AG08395 (cell line): ENCODE results near the gene HNF4A.

ENCODE experiments used
- DNase-seq: peaks from one replicate; pipeline ENCODE4 v3.0.0; 2012; ENCODE audit warnings: mixed read lengths, low spot score

The HNF4A gene

DNA sequence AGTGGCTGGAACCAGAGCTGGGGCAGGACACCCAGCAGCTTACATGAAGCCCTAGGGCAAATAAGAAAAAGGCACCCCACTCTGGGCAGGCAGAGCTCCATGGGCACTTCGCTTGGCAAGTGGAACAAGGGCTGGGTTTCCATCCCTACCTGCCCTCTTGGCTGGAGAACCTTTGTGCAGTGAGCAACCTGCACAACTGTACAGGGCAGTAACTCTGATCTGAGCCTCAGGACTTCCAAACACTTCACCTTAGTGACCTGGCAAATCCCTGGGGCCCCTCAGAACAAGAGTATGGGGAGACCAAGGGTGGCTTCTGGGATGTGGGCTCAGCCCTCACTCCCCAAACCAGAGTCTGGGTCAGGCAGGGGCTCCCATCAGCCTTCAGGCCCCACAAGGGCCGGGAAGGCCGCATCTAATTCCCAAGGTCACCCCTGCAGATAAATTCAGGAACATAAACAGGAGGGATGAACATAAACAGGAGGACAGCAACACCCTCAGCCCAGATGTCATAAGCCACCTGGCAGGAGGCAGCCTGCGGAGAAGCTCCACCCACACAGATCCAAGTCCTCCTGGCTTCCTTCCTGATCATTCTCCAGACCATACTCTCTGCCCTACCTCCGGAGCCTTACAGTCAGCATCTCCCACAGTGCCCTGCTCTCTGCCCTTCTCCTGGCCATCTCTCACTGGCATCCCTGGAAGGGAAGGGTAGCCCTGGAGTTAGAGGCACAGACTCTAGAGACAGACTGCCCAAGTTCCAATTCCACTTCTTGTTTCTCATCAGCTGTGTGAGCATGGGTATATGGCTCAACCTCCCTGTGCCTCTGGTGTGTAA lies 37.5 kb downstream of the HNF4A start:
- DNase-seq = no peak

DNA sequence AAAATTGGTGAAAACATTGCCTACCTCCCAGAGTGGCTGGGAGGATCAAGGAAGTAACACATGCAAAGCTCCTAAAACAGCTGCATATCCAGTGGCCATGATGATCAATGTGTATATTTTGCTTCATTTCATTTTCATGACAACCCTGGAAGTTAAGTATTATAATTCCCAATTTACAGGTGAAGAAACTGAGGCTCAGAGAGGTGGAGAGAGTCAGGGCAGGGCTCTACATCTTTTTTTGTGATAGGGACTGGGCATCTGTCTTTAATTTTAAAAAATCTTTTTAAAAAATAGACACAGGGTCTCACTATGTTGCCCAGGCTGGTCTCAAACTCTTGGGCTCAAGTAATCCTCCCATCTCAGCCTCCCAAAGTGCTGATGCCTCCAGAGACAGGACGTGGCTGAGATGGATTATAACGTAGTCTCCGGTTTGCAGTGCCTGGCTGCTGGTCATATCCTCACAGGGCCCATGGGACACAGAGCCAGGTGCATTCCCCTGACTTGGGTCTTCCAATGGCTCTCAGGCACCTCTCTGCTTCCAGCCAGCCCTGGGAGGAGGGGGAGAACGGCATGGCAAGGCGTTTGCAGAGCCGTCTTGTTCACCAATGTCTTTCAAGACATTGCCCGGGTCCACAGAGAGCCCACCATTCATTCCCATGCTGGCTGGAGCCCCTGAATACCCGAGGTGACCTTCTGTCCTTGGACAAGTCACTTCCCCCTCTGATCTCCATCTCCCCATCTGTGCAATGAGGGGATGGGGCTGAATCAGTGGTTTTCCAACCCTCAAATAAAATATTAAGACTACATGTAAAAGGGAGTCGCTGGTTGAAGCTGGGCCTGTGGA lies 38.3 kb downstream of the HNF4A start:
- no peak for DNase-seq

DNA sequence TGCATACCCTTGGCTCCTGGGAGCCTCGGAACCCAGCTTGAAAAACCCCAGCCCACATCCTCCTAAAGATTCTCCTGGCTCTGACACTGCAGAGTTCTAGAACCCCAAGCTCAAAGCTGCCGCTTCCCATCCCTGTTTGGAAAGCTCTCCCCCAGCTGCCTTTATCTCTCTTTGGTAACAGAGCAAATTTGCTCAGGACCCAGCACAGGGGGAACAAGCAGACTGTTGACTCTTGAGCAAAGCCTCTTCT lies 38.9 kb downstream of the HNF4A start:
- no peak for DNase-seq

DNA sequence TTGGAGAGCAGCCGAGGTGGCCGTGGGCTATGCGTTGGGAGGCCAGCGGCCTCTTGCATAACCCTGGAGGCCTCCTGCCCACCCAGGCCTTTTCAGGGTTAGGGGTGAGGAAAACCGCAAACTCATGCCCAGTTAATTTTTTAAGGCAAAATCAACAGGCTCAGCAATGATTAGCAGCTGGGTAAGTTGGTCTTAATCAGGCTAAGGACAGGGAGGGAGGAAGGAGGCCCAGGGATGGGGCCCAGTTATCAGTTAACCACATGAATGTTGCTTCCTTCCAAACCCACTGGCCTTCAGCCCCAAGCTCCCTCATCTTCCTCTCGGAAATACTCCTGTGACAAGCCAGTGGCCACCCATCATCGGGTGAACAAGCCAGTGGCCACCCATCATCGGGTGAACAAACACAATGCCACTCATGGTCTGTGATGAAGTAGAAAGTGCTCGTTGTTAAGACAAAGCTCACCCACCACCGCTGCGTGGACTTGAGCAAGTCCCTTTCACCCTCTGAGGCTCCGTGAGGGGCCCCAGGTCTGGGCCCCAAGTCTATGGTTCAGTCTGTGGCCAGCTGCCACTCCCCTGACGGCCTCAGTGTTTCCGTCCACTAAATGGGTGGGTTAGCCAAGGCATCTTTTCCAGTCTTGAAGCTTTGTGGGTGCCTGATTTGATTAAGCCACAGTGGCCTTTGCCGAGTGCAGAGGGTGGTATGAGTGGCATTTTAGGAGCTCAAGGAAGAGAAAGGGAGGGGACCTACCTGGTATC lies 39.4 kb downstream of the HNF4A start:
- no peak for DNase-seq

DNA sequence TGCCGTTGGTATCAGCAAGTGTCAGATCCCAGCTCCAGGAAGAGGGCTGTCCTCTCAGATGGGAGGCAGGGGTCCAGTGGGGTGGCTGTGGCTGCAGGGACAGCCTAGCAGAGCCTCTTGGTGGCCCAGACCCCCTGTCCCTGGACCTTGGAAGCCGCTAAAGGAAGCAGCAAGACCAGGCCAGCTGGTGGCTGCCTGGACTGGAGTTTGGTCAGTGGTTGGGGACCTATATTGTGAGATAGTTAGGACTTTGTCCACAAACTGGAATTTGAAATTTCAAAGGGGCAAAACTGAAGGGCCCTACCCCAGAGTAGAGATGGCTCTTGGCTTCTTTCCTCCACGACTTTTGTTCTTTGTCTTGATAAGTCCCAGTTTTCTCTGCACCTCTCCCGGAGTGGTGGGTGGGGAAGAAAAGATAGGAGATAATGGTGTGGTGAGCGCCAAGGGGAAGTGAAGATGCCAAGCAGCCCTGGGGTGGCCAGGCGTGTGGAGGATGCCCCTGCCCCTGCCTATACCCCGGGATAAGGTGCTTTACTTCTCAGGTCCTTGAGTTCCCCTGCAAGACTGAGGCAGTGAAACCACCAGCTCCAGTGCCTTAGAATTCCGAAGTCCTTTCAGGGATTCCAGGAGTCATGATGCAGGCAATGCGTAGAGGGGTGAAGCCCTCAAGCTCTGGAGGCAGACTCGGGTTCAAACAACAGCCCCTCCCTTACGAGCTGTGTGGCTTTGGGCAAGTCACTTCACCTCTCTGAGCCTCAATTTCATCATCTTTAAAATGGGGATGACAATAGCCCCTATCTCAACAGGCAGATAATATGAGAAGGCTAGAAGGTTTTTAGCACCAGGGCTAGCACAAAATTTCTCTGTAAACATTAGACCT lies 40.2 kb downstream of the HNF4A start:
- DNase-seq = no peak

DNA sequence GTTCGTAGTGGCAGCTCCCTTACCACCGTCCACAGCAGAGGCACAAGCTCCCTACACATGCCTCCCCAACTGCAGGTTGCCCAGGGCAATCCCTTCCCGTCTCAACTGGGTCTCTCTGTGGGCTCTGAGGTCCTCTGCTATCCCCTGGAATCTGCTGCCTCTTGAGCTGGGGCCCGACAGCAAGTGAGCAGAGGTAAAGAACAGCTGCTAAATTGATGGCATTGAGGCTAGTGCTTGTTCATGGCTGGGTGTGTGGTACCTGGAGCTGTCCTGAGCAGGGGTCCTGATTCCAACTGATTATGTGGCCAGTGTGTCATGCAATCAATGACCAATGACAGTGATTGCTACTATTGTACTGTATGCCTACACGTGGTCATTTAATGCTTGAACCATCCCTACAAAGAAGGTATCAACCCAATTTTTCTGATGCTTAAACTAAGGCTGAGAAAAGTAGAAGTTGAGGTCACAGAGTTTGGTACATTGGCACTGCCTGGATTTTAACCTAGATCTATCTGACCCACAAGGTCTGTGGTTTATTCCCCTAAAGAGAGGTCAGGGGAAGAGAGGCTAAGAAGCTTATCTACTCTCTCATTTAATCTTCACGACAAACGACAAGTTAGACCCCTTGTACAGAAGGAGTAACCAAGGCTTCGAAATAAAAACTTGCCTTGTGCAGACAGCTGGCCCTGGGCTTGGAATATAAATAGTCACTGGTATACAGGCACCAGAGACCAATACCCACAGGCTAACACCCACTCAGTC lies 41.1 kb downstream of the HNF4A start:
- no peak for DNase-seq

DNA sequence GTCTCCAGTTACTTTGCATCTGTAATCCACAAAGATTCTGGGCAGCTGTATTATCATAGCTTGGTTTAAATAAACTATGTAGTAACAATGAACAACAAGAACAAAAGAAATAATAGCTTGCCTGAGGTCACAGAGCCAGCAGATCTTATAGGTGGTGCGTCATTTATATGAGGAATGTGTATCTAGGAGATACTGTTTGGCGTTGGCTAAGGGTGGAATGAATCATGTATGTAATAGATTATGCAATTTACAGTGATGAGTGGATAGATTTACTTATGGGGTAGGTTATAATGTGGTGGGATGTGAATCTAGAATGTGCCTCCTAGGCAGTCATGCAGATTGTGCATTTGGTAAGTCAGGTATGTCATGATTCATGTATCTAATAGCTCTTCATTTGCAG lies 42.8 kb downstream of the HNF4A start:
- no peak for DNase-seq

DNA sequence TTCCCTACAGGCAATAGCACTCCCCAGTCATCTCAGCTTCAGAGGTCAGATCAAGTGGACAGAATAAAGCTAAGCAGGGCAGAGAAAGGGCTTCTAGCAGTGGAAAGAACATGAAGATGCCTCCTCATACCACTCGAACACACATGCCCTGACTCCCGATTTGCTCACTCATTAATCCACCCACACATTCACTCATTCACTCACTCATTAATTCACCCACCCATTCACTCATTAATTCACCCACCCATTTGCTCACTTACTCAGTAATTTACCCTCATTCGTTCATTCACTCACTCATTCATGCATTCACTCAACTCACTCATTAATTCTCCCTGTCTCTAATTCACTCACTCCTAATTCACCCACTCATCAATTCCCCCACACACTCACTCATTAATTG lies 43.9 kb downstream of the HNF4A start:
- no peak for DNase-seq

DNA sequence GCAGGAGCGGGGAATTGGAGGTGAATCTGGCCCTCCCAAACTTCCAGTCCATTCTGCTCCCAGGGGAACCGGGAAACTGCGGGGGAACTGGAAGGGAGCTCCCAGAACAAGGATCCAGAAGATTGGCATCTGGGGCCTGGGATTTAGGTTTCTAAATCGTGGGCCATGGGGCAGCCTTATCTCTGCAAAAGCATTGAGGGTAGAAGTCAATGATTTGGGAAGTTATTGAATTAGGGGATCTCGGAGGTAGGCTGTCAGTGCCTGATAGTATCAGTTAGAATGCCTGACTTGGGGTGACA lies 45.1 kb downstream of the HNF4A start:
- DNase-seq = no peak

DNA sequence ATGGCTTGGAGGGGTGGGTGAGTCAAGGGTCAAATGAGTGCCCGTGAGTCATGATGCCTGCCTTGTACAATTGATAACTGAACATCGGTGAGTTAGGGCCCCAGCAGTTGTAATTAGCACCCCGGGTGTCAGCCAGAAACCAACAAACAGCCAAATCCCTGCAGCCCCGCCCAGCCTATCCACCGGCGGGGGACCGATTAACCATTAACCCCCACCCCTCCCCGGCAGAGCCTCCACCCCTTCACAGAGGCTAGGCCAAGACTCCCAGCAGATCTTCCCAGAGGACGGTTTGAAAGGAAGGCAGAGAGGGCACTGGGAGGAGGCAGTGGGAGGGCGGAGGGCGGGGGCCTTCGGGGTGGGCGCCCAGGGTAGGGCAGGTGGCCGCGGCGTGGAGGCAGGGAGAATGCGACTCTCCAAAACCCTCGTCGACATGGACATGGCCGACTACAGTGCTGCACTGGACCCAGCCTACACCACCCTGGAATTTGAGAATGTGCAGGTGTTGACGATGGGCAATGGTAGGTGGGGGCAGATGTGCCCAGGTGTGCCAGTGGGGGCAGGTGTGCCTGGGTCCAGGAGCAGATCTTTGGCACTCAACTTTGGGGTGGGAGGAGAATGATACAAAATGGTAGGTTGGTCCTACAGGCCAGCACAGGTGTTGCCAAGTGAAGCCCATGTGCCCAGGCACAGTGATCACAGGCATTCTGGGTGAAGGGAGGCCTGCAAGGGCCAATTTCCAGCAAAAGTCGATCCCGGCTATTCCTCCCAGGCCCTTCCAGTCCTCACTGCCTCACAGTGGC lies 45.7 kb downstream of the HNF4A start:
- DNase-seq = no peak

DNA sequence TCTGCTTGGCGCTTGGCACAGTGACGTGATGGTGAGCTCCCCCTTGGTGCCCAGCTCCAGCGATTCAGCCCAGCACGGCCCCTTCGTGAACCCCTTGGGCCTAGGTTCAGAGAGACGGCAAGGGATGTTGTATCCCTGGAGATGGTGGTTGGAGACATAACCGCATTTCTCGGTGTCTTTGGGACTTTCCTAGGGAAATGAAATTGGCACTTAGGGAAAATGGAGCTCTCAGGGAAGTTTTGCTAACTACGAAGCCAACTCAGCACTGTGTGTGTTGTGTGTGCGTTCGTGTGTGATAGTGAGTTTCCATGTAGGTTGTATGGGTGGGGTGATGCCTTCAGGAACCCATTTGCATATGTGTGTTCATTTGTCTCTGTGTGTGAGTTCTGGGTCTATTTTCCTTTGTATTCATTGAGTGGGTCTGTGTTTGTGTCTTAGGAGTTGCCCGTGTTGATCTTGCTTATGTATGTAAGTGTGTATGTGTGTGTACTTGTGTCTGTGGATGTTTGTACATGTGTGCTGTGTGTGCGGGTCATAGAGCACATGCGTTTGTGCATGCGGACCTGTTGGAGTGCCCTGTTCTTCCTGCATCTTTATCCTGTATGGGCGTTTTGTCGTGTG lies 46.4 kb downstream of the HNF4A start:
- DNase-seq = no peak

DNA sequence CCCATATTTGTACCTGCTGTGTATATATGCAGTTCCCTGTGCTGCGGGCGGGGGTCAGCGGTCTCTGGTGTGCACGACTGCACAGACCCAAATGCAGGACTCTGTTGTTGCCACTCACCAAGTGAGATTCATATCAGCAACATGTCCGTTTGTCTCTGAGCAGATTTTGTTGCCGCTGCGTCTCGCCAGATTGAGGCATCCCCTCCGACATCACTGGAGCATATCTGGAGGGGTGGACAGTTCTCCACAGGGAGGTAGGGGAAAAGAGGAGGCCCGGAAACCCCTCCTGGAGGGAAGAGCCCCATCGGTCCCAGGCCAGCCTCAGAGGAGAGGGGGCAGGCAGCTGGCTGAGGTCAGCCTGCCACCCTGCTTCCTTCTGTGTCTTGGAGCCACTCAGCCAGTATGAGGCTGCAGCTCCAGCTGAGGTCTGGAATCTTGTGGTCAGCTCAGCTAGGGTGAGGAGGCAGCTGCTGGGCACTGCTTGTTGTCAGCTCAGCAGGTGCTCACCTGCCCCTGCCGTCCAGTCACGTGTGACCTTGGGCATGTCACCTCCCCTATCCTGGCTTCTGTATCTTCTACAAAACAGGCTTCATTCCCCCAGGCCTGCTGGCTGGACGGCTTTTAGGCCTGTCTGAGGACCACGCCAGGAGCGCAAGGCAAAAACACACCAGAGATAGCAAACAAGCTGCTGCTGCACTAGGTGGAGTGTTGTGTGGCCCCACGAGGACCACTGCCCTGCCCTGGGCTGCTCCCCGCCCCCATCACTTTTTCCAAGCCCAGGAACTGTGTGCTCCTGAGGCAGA lies 47.1 kb downstream of the HNF4A start:
- DNase-seq = no peak

DNA sequence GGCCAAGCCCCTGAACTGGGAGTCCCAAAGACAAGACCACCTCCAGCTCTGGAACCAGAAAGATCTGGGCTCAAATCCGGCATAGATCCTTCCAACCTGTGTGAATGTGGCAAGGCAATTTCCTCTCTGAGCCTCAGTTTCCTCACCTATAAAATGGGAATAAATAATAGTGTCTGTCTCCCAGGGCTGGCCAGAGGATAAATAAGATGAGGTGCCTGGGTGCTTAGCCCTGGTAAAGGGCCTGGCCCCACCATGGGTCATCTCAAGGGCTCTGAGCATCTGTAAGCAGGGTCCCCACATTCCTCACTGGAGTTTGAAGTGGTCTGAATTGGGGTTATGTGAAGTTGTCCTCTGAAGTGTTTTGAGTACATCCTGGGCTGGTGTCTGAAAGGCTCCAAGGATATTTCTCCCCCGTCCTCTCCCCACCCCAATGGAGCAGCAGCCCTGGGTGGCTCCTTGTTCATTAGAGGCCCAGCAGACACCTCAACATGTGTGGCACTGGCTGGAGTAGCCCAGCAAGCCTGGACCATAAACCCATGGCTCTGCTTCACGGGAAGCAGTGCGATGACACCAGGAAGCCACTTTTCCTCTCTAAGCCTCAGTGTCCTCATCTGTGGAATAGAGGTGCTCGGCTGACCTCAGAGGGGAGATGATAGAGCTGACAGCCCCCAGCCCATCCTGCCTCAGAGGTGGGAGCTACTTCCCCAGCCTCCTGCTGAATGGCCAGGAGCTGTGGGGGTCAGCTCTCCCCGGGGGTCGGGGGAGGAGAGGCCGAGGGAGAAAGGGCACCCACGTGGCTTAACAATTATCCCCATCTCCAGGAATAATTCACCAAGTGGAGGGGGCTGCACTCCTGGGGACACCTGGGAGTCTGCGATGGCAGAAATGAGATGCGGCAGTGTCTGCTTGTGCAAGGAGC lies 48.0 kb downstream of the HNF4A start:
- no peak for DNase-seq

DNA sequence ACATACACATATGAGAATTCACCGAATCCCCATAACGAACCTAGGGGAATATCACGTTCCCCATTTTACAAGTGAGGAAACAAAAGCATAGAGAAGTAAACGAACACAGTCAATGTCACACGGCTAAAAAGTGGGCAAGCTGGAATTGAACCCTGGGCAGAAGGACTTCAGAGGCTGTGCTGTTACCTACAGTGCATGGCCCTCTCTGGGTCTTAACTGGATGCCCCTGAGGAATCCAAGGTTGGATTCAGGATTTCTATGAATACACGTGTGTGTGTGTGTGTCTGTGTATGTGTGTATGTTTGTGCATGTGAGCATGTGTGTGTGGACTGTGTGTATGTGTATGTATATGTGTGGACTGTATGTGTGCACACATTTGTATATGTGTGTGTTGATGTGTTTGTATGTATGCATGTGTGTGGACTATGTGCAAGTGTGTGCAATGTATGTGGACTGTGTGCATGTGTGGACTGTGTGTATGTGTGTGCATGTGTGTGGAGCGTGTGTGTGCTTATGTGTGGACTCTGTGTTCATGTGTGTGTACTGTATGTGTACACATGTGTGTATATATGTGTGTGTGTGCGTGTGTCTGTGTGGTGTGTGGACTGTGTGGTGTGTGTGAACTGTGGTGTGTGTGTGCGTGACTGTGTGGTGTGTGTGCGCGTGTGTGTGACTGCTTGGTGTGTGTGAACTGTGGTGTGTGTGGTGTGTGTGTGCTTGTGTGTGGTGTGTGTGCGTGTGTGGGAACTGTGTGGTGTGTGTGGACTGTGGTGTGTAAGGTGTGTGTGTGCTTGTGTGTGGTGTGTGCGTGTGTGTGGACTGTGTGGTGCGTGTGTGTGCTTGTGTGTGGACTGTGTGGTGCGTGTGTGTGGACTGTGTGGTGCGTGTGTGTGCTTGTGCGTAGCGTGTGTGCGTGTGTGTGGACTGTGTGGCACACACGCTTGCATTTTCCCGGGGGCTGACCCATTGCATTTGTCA lies 49.0 kb downstream of the HNF4A start:
- DNase-seq = no peak

DNA sequence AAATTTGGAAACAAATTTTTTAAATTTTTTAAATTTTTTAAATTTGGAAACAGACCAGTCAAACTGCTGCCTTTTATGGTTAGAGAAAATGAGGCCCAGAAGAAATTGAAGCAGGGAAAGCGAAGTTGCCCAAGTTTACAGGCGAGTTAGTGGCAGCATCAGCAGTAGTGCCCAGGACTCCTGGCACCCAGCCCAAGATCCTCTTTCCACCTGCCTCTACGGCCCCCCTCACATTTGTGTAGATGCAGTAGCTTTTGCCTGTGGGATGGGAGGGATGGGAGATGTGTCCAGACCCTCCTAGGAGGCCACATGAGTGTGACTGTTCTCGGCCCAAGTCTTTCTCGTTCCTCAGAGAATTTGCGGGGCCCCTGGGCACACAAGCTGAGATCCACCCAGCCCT lies 49.8 kb downstream of the HNF4A start:
- DNase-seq = peak; percentile 28

DNA sequence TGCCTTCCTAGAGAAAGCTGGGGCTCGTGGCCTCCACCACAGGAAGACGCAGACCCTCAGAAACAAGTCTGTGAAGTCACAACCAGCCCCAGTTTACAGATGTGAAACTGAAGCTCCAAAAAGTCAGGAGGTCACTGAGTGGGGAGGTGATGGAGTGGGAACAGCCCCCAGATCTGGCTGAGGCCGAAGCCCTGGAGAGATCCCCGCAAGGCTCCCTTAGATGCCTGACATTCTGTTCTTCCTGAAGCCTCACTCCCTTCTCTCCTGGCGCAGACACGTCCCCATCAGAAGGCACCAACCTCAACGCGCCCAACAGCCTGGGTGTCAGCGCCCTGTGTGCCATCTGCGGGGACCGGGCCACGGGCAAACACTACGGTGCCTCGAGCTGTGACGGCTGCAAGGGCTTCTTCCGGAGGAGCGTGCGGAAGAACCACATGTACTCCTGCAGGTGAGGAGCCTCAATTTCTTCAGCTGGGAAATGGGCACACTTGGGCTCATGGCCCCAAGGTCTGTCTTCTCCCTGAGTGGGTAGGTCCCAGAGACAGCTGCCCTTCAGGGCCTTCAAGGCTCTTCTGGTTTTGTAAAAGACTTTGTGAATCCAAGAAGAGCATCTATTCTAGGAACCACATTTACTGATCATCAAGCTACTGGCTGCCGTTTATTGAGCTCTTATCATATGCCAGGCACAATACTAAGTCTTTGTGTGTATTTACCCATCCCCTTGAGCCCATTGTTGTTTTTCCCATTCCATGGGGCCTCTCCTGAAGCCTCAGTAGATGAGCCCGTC lies 50.5 kb downstream of the HNF4A start:
- no peak for DNase-seq
